Measurements from ENCODE around the gene MKLN1. TPM values are rescaled to one million over a fixed set of nuclear protein-coding genes. Genes with fewer than 3 reads are reported as not detected.

The MKLN1 gene
- total and polyA plus RNA-seq, 10 of the 15 experiments (the other 5 are each of a cell fraction or from before 2014, with no cell fraction given) = 13.6 to 55.8 (median 29.3) TPM

- ChIA-PET SMC1A (ENCODE audit: uncharacterized antibody, unreplicated experiment) (interaction anchor here (0.8 to 1.0 kb wide), 2 partner anchors 11 to 16 kb away, joined by 3 read pairs; no protein-coding TSS in a partner anchor), RAD21 (ENCODE audit: unreplicated experiment) (no interaction called here), POLR2A (no interaction called here), CTCF (no interaction called here)
- no peak for DNase-seq (ENCODE audit: low read depth, low spot score)
- H3K4me3 ChIP-seq = no peak overlapping the region
- H3K9ac ChIP-seq (ENCODE audit: control insufficient read depth, insufficient read depth, low read length) = no peak overlapping the region
- H3K4me2 ChIP-seq (ENCODE audit: control insufficient read depth, insufficient read depth) = no peak overlapping the region
- intact Hi-C loops (cut with micrococcal nuclease; ENCODE audit: unreplicated experiment) = no loop called here
- no peaks in the 10 kb centered on the region for H3K79me2 ChIP-seq (ENCODE audit: control insufficient read depth, insufficient read depth, low read length)
- in situ Hi-C loops (cut with MboI) = no loop called here
- no peak for TF ChIP-seq TCF12 (IDR thresholded peaks at IDR 0.05; ENCODE audit: low read depth, low read length)
- TF ChIP-seq MLLT1 (IDR thresholded peaks at IDR 0.05) = no peak
- TF ChIP-seq CEBPZ (IDR thresholded peaks at IDR 0.05; ENCODE audit: low read depth, low read length) = no peak
- no peak for TF ChIP-seq HDAC2 (IDR thresholded peaks at IDR 0.05)
- no peak for TF ChIP-seq BCL3 (IDR thresholded peaks at IDR 0.05; ENCODE audit: borderline replicate concordance, insufficient read depth, low read depth, low read length, poor library complexity, severe bottlenecking)
- 90% methylated on average over 12 of the region's 12 CpGs for WGBS (ENCODE audit: insufficient coverage, insufficient replicate concordance, low lambda C conversion rate, missing lambda C conversion rate)
- no TSS peak for BruUV-seq (replicated peaks)
- H3K36me3 ChIP-seq (ENCODE audit: control insufficient read depth in 2 of 2, insufficient read depth in 2 of 2, low read length in 1 of 2) = peaks cover 2 to 7% of the 10 kb centered on the region in 2 experiments; a peak in 3 of 4 replicates
- no peaks in the 10 kb centered on the region for H3K9me3 ChIP-seq (replicated peaks; ENCODE audit: control insufficient read depth, insufficient read depth, low read length)
- H3K27ac ChIP-seq (ENCODE audit: control insufficient read depth, insufficient read depth) = no peak overlapping the region
- H3K27me3 ChIP-seq (replicated peaks in 1 of 2; ENCODE audit: control insufficient read depth in 2 of 2, insufficient read depth in 2 of 2, low read length in 1 of 2) = no peaks in the 10 kb centered on the region
- no peaks in the 10 kb centered on the region for H4K20me1 ChIP-seq (ENCODE audit: control insufficient read depth, insufficient read depth)
- no peak for FAIRE-seq
- H2AFZ ChIP-seq (ENCODE audit: control insufficient read depth, low read depth, low read length) = no peak overlapping the region
- H3K4me1 ChIP-seq (ENCODE audit: control insufficient read depth, insufficient read depth, low read length) = no peaks in the 10 kb centered on the region
- ATAC-seq = no peak
Observed at GRCh38 chr7:131466735-131467365, 139.2 kb downstream of the MKLN1 start.

Measured in GM12878 (cell line).